Measurements from ENCODE around the gene SMAD3. TPM values are rescaled to one million over a fixed set of nuclear protein-coding genes. Genes with fewer than 3 reads are reported as not detected.
A peak's percentile ranks its signal among the peaks of the same experiment; 100 is the strongest.

Gene SMAD3
- total RNA-seq, 1 donor from 2014 or later: 58.8 TPM

DNA sequence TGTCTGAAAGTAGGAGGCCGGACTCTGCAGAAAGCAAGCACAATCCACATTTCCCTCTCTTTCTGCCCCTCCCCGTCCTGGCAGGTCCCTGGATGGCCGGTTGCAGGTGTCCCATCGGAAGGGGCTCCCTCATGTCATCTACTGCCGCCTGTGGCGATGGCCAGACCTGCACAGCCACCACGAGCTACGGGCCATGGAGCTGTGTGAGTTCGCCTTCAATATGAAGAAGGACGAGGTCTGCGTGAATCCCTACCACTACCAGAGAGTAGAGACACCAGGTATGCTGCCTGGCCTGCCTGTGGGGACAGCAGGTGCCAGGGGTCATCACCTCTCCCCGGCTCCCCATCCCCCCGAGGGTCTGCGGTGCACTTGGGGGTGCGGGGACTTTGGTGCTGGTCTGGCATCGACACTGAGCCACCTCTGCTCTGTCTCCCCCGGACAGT is 99.4 kb downstream of the SMAD3 start:
- peak; percentile 50 for ATAC-seq

GRCh38 chr15:67165254-67166253 is 100.2 kb downstream of the SMAD3 start:
- intact Hi-C loops (cut with DNase I): no loop called here
- DNase-seq (ENCODE audit: low spot score): peak; percentile 77
- ATAC-seq: peak; percentile 85

More for the DNA sequence above, 99.4 kb downstream of the SMAD3 start:
- DNase-seq (ENCODE audit: low spot score): peak; percentile 58
- intact Hi-C loops (cut with DNase I): no loop called here

- intact Hi-C loops (cut with DNase I): no loop called here
- ATAC-seq (no peak), DNase-seq (ENCODE audit: low spot score) (no peak)
Measured at GRCh38 chr15:67166280-67167009, 101.0 kb downstream of the SMAD3 start.

DNA sequence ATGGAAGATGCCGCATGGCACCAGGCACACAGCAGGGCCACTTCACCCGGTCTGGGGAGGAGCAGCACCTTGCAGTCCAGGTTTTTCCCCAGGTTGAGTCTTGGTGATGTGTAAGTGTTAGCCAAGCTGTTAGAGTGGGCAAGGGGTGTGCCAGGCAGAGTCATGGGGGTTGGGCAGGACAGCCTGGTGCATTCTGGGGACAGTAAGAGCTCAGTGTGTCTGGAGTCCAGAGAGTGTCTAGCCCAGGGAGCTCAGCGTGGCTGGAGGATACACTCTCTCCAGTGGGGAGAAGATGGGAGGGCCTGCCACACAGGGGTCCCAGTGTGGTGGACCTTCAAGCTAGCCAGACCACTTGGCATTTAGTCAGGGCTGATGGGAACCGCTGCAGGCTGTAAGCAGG is 101.7 kb downstream of the SMAD3 start:
- intact Hi-C loops (cut with DNase I): no loop called here
- ATAC-seq (no peak), DNase-seq (ENCODE audit: low spot score) (peak; percentile 47)

DNA sequence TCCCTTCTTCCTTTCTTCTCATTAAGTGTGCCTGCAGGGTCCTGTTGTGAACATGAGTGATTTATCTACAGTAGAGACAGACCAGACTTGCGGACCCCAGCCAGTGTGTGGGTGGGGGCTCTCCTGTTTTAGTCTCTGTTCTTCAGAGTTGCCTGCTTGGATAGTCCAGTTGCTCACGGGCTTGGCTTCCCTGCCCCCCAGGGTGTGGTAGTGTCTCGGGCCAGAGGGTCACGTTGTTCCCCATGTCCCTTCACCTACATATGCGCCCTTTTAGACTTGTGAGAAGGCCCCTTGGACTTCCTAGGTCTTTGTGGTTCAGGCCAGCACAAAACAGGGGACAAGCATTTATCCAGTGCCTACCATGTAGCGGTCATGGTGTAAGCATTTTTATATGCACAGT is 103.3 kb downstream of the SMAD3 start:
- ATAC-seq (no peak), DNase-seq (ENCODE audit: low spot score) (peak; percentile 42)
- intact Hi-C loops (cut with DNase I): no loop called here

- DNase-seq (ENCODE audit: low spot score): peak; percentile 65
- intact Hi-C loops (cut with DNase I): no loop called here
- ATAC-seq: no peak
Measured at GRCh38 chr15:67170143-67170925, 104.9 kb downstream of the SMAD3 start.

DNA sequence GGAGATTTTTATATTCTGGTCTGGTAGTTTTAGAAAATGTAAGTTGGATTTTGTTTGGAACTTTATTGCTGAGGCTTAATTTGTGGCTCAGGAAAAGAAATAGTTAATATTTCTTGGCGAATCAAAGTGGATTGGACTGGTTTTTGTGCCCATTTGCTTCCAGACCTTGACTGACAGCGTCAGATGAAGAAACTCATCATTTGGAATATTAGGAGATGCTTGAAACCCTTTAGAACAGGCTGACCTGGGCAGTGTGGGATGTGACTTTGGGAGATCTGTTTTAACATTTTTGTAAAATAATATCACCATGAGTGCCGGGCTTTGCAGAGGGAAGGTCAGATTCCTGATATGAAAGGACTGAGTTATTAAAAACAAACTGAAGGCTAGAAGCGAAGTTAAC is 106.1 kb downstream of the SMAD3 start:
- DNase-seq (ENCODE audit: low spot score) (no peak), ATAC-seq (no peak)
- intact Hi-C loops (cut with DNase I): no loop called here

GRCh38 chr15:67172172-67172571 is 106.8 kb downstream of the SMAD3 start:
- no peak for DNase-seq (ENCODE audit: low spot score)
- no peak for ATAC-seq
- intact Hi-C loops (cut with DNase I): no loop called here

DNA sequence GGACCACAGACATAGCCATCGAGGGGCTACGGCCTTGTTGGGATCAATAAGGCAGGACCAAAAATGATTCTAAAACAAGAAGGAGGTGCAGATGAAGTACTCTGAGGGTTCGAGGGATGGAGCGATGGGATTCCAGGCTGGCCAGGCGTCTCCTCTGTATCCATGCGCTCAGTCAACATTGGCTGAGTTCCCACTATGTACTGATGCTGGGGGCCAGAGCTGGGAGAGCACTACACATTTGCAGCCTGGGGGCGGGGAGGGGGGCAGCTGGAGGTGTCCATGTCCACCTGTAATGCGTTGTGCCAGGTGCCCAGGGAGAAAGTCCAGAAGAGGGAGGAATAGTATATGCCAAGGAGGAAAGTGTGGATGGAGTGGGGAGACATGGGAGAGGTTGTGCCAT is 107.6 kb downstream of the SMAD3 start:
- ATAC-seq: no peak
- intact Hi-C loops (cut with DNase I): no loop called here
- DNase-seq (ENCODE audit: low spot score): no peak

- ATAC-seq (no peak), DNase-seq (ENCODE audit: low spot score) (peak; percentile 45)
- intact Hi-C loops (cut with DNase I): no loop called here
Measured at GRCh38 chr15:67173786-67174185, 108.4 kb downstream of the SMAD3 start.

DNA sequence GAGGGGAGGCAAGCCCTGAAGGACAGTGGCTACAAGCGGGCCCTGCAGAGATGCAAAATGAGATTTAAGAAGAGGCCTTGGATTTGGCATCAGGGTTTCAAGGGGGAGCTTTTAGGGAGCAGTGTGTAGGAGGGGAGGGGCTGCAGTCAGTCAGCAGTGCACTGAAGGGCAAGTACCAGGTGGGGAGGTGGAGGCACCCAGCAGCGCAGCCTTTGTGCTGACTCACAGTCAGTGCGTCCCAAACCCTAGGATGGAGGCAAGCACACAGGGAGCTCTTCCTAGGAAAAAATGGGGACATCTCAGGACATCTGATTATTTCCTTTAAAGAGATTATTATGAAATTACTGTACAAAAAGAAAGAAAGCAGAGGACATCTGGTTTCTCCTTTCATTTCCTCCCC is 109.0 kb downstream of the SMAD3 start:
- DNase-seq (ENCODE audit: low spot score) (peak; percentile 43), ATAC-seq (no peak)
- intact Hi-C loops (cut with DNase I): no loop called here

GRCh38 chr15:67174864-67175573 is 109.6 kb downstream of the SMAD3 start:
- ATAC-seq: no peak
- intact Hi-C loops (cut with DNase I): no loop called here
- peak; percentile 47 for DNase-seq (ENCODE audit: low spot score)

DNA sequence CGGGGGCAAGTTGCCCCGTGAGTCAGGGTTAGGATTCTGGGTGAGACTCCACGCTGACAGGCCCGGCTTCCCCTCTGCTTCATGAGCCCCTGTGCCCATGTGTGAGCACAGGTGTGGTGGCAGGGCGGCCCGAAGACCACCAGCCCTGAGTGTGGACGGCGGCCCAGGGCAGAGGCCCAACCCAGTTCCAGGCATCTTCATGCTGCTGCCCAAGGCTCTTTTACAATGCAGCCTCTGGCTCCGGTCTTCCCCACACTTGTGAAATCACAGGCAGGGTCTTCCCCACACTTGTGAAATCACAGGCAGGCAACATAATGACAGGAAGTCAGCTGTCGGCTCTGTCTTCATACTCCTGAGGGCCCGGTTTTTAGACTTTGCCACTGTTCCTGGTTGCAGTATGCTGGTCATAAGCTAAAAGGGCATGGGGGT is 110.3 kb downstream of the SMAD3 start:
- DNase-seq (ENCODE audit: low spot score): peak; percentile 74
- intact Hi-C loops (cut with DNase I): no loop called here
- ATAC-seq: peak; percentile 80

GRCh38 chr15:67176195-67176971 is 111.0 kb downstream of the SMAD3 start:
- DNase-seq (ENCODE audit: low spot score): peak; percentile 71
- no peak for ATAC-seq
- intact Hi-C loops (cut with DNase I): no loop called here

DNA sequence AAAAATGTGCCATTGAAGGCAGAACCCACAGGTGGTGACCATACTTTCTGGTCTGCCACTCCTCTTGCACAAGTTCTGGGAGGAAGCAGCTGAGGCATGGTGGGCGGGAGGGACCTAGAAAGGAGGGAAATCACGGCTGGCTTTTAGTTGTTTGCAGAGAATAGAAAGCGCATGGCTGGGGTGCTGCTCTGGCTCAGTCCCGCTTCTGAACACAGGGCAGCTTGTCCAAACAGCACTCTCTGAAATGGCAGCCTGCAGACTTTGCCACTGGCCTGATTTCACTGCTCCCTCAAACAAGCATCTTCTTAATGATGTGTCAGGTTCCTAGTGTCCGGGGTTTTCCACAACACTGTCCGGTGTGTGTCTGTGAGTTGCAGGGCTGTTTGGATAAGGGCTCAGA is 112.3 kb downstream of the SMAD3 start:
- ATAC-seq (no peak), DNase-seq (ENCODE audit: low spot score) (peak; percentile 41)
- intact Hi-C loops (cut with DNase I): no loop called here

- ATAC-seq (no peak), DNase-seq (ENCODE audit: low spot score) (peak; percentile 38)
- intact Hi-C loops (cut with DNase I): no loop called here
Measured at GRCh38 chr15:67178569-67179210, 113.3 kb downstream of the SMAD3 start.

- ATAC-seq: no peak
- DNase-seq (ENCODE audit: low spot score): peak; percentile 38
- intact Hi-C loops (cut with DNase I): no loop called here
Measured at GRCh38 chr15:67179411-67179995, 114.1 kb downstream of the SMAD3 start.

All from sciatic nerve (tissue), 2 donors.